ENCODE data around the gene PSMC5. TPM values are rescaled to one million over a fixed set of nuclear protein-coding genes. Genes with fewer than 3 reads are reported as not detected.

PSMC5 gene
- total RNA-seq: 84.7 and 92.4 TPM in 2 replicates

DNA sequence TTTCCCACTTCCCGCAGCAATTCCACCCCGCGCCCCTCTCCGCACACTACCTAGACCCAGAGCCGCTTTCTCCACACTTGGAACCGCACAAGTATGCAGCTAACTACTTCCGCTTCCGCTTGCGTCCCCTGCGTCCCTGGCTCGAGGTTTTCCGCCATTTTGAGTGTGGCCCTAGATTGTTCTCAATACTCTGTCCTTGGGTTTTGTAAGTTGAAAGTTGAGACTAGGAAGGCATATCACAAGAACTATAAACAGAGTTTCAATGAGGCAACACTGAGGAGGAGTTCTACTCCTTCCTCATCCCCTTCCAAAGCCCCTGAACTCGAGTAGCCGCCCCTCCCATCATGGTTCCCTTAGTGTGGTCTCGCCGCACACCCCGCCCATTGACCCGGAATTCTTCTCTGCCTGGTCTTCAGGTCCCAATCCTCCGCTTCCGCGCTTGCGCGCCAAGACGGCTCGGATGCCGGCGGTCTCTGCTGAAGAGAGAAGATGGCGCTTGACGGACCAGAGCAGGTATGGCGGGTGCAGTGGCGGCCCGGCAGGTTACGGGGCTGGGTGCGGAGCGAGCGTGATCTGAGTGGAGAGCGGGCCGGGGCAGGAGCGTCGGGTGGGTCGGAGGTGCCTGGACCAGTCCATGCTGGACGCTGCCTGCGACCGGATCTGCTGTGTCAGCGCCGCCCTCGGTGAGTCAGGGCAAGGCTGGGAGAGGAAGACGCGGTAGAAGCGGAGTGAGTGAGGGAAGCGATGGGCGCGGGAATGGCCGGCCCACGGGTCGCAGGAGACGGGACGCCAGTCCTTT lies at the start of gene PSMC5, which contains the start of gene FTSJ3:
PSMC5 (plus strand) TSS at position 430 of the 799 bp plus-strand sequence; CDS start at position 490, 60 bp downstream.
FTSJ3 (minus strand) TSS at position 662 of the 799 bp plus-strand sequence. CDS start 761 bp downstream, outside the sequence.

DNA sequence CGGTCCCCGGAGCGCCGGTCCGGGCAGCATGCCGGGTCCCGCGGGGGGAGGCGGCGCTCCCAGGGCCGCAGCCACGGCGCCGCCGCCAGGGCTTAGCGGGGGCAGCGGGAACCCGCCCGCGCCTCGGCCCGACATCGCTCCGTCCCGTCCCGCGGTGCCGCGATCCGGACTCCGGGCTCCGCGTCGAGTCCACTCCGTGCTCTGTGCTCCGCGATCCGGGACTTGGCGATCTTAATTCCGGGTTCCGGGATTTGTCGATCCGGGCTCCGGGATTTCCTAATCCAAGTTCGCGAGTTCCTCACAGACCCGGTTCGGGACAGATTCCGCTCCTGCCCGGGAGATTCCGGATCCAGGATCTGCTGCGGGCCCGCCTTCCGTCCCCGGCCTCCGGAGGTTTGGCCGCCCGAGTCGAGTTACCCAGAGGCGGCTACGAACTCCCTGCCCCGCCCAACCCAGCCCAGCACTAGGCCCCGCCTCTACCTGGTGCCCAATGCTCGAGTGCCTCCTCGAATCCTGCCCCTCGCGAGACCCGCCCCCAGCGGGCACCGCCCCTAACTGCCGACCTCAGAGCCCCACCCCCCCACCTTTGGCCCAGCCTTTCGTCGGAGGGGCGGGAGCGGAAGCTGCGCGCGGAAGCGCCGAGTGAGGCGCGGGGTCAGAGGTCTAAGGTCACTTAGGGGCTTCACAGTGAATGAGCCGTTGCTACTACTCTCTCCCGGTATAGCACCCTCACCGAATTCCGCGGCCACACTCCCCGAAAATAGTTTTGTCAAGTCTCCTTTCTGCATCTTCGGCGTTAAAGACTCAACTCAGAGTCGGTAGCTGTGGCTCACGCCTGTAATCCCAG lies 15.5 kb downstream of the PSMC5 start, which contains the start of gene SMARCD2:
SMARCD2 (minus strand) TSS at position 146 of the 847 bp plus-strand sequence; CDS start at position 135, 11 bp downstream.

DNA sequence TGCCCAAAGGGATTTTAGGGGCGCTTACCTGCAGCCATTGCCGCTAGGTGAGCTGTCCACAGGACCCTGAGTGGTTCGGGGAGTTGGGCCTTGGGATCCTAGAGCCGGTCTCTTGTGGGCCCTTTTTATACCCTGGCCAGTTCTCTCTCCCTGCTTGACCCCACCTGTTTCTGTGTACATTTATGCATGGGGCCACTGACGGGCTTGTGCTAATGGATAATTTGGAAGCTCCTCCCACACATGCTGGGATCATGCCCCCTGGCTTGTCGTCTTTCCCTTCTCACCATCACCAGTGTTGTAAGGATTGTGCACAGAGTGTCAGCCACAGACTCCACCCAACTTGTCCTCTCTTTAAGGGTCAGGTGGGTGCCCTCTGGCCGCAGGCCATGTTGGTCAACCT lies 46.3 kb downstream of the PSMC5 start, which contains the start of gene CSH2:
CSH2 (minus strand) TSS at position 101 of the 400 bp plus-strand sequence; CDS start at position 38, 63 bp downstream.

Other genes with a start within 250 kb of the PSMC5 start
- gene TACO1, start 226.5 kb upstream of the PSMC5 start, total RNA-seq: 12.6 and 14.1 TPM in 2 replicates
- gene MAP3K3, start 205.0 kb upstream of the PSMC5 start, total RNA-seq: 18.3 and 38.5 TPM in 2 replicates
- 2.0 and 3.3 TPM in 2 replicates for gene LIMD2, start 127.3 kb upstream of the PSMC5 start, total RNA-seq
- gene STRADA, start 85.6 kb upstream of the PSMC5 start, total RNA-seq: 17.3 and 19.7 TPM in 2 replicates
- 52.5 and 59.6 TPM in 2 replicates for gene CCDC47, start 53.8 kb upstream of the PSMC5 start, total RNA-seq
- gene DDX42, start 53.3 kb upstream of the PSMC5 start, total RNA-seq: 58.6 and 60.1 TPM in 2 replicates
- 61.0 and 66.5 TPM in 2 replicates for gene FTSJ3, start 232 bp downstream of the PSMC5 start, total RNA-seq
- gene SMARCD2, start 15.3 kb downstream of the PSMC5 start, total RNA-seq: 73.2 and 101 TPM in 2 replicates
- gene CSH2, start 46.2 kb downstream of the PSMC5 start, total RNA-seq: not detected in 2 replicates
- gene GH2, start 54.5 kb downstream of the PSMC5 start, total RNA-seq: not detected in 2 replicates
- gene CSH1, start 69.1 kb downstream of the PSMC5 start, total RNA-seq: not detected in 2 replicates
- gene CSHL1, start 83.8 kb downstream of the PSMC5 start, total RNA-seq: 0.16 TPM in 1 of 2 replicates, not detected in the other
- not detected in 2 replicates for gene GH1, start 91.4 kb downstream of the PSMC5 start, total RNA-seq
- 0.09 and 0.16 TPM in 2 replicates for gene CD79B, start 104.9 kb downstream of the PSMC5 start, total RNA-seq
- gene SCN4A, start 145.5 kb downstream of the PSMC5 start, total RNA-seq: 0.09 and 0.16 TPM in 2 replicates
- gene PRR29, start 170.9 kb downstream of the PSMC5 start, total RNA-seq: 0.47 and 0.52 TPM in 2 replicates
- 0.26 and 0.32 TPM in 2 replicates for gene ICAM2, start 193.2 kb downstream of the PSMC5 start, total RNA-seq